Hepatocyte (in vitro differentiated cells): ENCODE measurements around the gene RASSF8. TPM values are rescaled to one million over a fixed set of nuclear protein-coding genes. Genes with fewer than 3 reads are reported as not detected.

Source experiments
- DNase-seq: peaks from one replicate; pipeline ENCODE4 v3.0.0-alpha.2; 2016; ENCODE audit warnings: low spot score
- H2AFZ ChIP-seq: fragments of 200-600 bp; sonication (generic); 2 replicates; pipeline ENCODE4 v1.6.0; 2016; ENCODE audit warnings: antibody characterized with exemption, mild to moderate bottlenecking
- H3K27ac ChIP-seq: fragments of 200-600 bp; sonication (generic); 2 replicates; pipeline ENCODE4 v1.5.1; 2016; ENCODE audit warnings: mild to moderate bottlenecking
- H3K27me3 ChIP-seq: fragments of 200-600 bp; sonication (generic); 2 replicates; pipeline ENCODE4 v1.6.1; 2016
- H3K36me3 ChIP-seq: fragments of 200-600 bp; sonication (generic); replicated peaks from 2 replicates; pipeline ENCODE4 v1.5.1; 2016; ENCODE audit warnings: low read depth; ENCODE audit not compliant: insufficient read depth
- H3K4me1 ChIP-seq: fragments of 200-600 bp; sonication (generic); 2 replicates; pipeline ENCODE4 v1.5.1; 2016; ENCODE audit warnings: mild to moderate bottlenecking, moderate library complexity; ENCODE audit not compliant: insufficient read depth
- H3K4me2 ChIP-seq: fragments of 200-600 bp; sonication (generic); 2 replicates; pipeline ENCODE4 v1.6.0; 2016
- H3K4me3 ChIP-seq: fragments of 200-600 bp; sonication (generic); 2 replicates; pipeline ENCODE4 v1.5.1; 2016; ENCODE audit warnings: mild to moderate bottlenecking
- H3K79me2 ChIP-seq: fragments of 200-600 bp; sonication (generic); 2 replicates; pipeline ENCODE4 v1.6.0; 2017; ENCODE audit warnings: mild to moderate bottlenecking
- H3K9me2 ChIP-seq: fragments of 200-600 bp; sonication (generic); replicated peaks from 2 replicates; pipeline ENCODE4 v1.6.0; 2017; ENCODE audit warnings: mild to moderate bottlenecking; ENCODE audit not compliant: insufficient read depth
- H3K9me3 ChIP-seq: fragments of 200-600 bp; sonication (generic); 2 replicates; pipeline ENCODE4 v1.5.1; 2016; ENCODE audit warnings: low read depth, mild to moderate bottlenecking
- H4K20me1 ChIP-seq: fragments of 200-600 bp; sonication (generic); 2 replicates; pipeline ENCODE4 v1.6.0; 2016; ENCODE audit warnings: mild to moderate bottlenecking; ENCODE audit not compliant: insufficient read depth, poor library complexity, severe bottlenecking
- CTCF ChIP-seq: fragments of 200-600 bp; sonication (generic); IDR thresholded peaks from 2 replicates; pipeline ENCODE4 v1.5.1; 2016; ENCODE audit warnings: antibody characterized with exemption, mild to moderate bottlenecking; ENCODE audit not compliant: poor library complexity
- EZH2 ChIP-seq: fragments of 200-600 bp; sonication (generic); IDR thresholded peaks from 2 replicates; pipeline ENCODE4 v1.6.1; 2016; ENCODE audit warnings: antibody characterized with exemption, mild to moderate bottlenecking, borderline replicate concordance
- EZH2phosphoT487 ChIP-seq: fragments of 200-600 bp; sonication (generic); IDR thresholded peaks from one replicate; pipeline ENCODE4 v1.6.1; 2018; ENCODE audit warnings: antibody characterized with exemption, mild to moderate bottlenecking, low read depth, moderate library complexity; ENCODE audit not compliant: unreplicated experiment, severe bottlenecking
- WGBS: methylation state at CpG from one replicate; pipeline ENCODE4 v1.1.6; 2016; ENCODE audit warnings: low lambda C conversion rate; ENCODE audit errors: missing lambda C conversion rate; 5-methylcytosine and 5-hydroxymethylcytosine counted together
- polyA plus RNA-seq: library from polyadenylated mRNA; unstranded; fragments of >200 nt; fragmentation: Nextera tagmentation; extraction: Ambion mirVana; gene quantifications from 2 replicates; pipeline ENCODE4 v1.2.1, GENCODE V29; 2016
- total RNA-seq: library from RNA; depleted of rRNA; stranded (reverse); fragments of >200 nt; gene quantifications from 2 replicates; pipeline ENCODE4 v1.2.3, GENCODE V29; 2014

RASSF8 gene
- total and polyA plus RNA-seq, 2 experiments from 2014 or later, result 24.6 to 46.2 TPM

- Histone ChIP-seq H3K9me2 (no peaks in the 10 kb centered on the region), H3K27ac (no peak overlapping the region), H3K4me3 (no peak overlapping the region), H3K9me3 (no peaks in the 10 kb centered on the region), H3K36me3 (no peaks in the 10 kb centered on the region), H3K79me2 (no peaks in the 10 kb centered on the region), H4K20me1 (no peaks in the 10 kb centered on the region), H3K4me2 (no peak overlapping the region), H2AFZ (no peak overlapping the region), H3K27me3 (no peaks in the 10 kb centered on the region), H3K4me1 (no peaks in the 10 kb centered on the region)
- peak; percentile 30 for DNase-seq
- WGBS, result 74% methylated on average over 6 of the region's 6 CpGs
- TF ChIP-seq EZH2, result no peak
- peak; percentile 49 for TF ChIP-seq CTCF
- TF ChIP-seq EZH2phosphoT487, result no peak
Observed at GRCh38 chr12:26091822-26092221, 133.3 kb downstream of the RASSF8 start.

GRCh38 chr12:26092346-26093105 lies 134.0 kb downstream of the RASSF8 start:
- no peaks in the 10 kb centered on the region for H4K20me1 ChIP-seq
- no peaks in the 10 kb centered on the region for H3K27me3 ChIP-seq
- no peaks in the 10 kb centered on the region for H3K79me2 ChIP-seq
- H3K9me3 ChIP-seq, result no peaks in the 10 kb centered on the region
- no peaks in the 10 kb centered on the region for H3K4me1 ChIP-seq
- TF ChIP-seq CTCF (no peak), EZH2 (no peak), EZH2phosphoT487 (no peak)
- no peak overlapping the region for H2AFZ ChIP-seq
- no peaks in the 10 kb centered on the region for H3K36me3 ChIP-seq
- 82% methylated on average over 4 of the region's 4 CpGs for WGBS
- H3K9me2 ChIP-seq, result no peaks in the 10 kb centered on the region
- no peak overlapping the region for H3K27ac ChIP-seq
- H3K4me2 ChIP-seq, result no peak overlapping the region
- H3K4me3 ChIP-seq, result no peak overlapping the region
- DNase-seq, result no peak

- no peak overlapping the region for H3K27ac ChIP-seq
- no peaks in the 10 kb centered on the region for H3K9me2 ChIP-seq
- H4K20me1 ChIP-seq, result no peaks in the 10 kb centered on the region
- no peak overlapping the region for H3K4me3 ChIP-seq
- no peak for TF ChIP-seq EZH2
- no peak for TF ChIP-seq EZH2phosphoT487
- no peak for TF ChIP-seq CTCF
- no peak overlapping the region for H3K4me2 ChIP-seq
- H3K9me3 ChIP-seq, result no peaks in the 10 kb centered on the region
- H3K27me3 ChIP-seq, result no peaks in the 10 kb centered on the region
- 99% methylated on average over 2 of the region's 2 CpGs for WGBS
- H2AFZ ChIP-seq, result no peak overlapping the region
- no peaks in the 10 kb centered on the region for H3K4me1 ChIP-seq
- H3K79me2 ChIP-seq, result no peaks in the 10 kb centered on the region
- DNase-seq, result no peak
- H3K36me3 ChIP-seq, result no peaks in the 10 kb centered on the region
Observed at GRCh38 chr12:26095186-26095585, 136.7 kb downstream of the RASSF8 start.
